Stomach (tissue), 9 donors: ENCODE data around the gene MS4A5. TPM values are rescaled to one million over a fixed set of nuclear protein-coding genes. Genes with fewer than 3 reads are reported as not detected.

ENCODE experiments used
- DNase-seq, 2 donors: peaks; one replicate each; pipeline versions ENCODE4 v3.0.0 to v3.0.0-alpha.2; 2013 to 2019
- H3K27ac ChIP-seq, 5 donors: fragments of 200-600 bp in 4 of 5; sonication (generic) in 4 of 5; one replicate each; pipeline ENCODE4 v1.5.1; 2013 to 2019; ENCODE audit warnings: mild to moderate bottlenecking in 1 of 5, moderate library complexity in 1 of 5
- H3K27me3 ChIP-seq, 3 donors: fragments of 200-600 bp; sonication (generic); one replicate each; pipeline ENCODE4 v1.5.1; 2017 to 2019; ENCODE audit warnings: mixed run types in 1 of 3
- H3K36me3 ChIP-seq, 4 donors: fragments of 200-600 bp; sonication (generic); 1 replicate in 3 of 4; 2 replicates in 1 of 4; pipeline ENCODE4 v1.5.1; 2016 to 2019
- H3K4me1 ChIP-seq, 4 donors: fragments of 200-600 bp; sonication (generic); one replicate each; pipeline ENCODE4 v1.5.1; 2016 to 2019
- H3K4me3 ChIP-seq, 4 donors: fragments of 200-600 bp; sonication (generic) in 3 of 4; one replicate each; pipeline ENCODE4 v1.5.1; 2016 to 2019; ENCODE audit warnings: mild to moderate bottlenecking in 1 of 4
- H3K9me3 ChIP-seq, 4 donors: fragments of 200-600 bp; sonication (generic); one replicate each; pipeline ENCODE4 v1.5.1; 2016 to 2019
- CTCF ChIP-seq, 7 experiments: fragments of 450-650 bp in 4 of 7; fragments of 200-600 bp in 3 of 7; sonication (generic) in 3 of 7; IDR thresholded peaks; one replicate each; pipeline ENCODE4 v1.5.1; 2016 to 2019; ENCODE audit warnings: antibody characterized with exemption in 7 of 7, control low read depth in 2 of 7, mild to moderate bottlenecking in 1 of 7
- EP300 ChIP-seq: sonication (generic); formaldehyde crosslinking; IDR thresholded peaks from one replicate; pipeline ENCODE4 v1.6.1; 2017; ENCODE audit warnings: antibody characterized with exemption
- POLR2A ChIP-seq, 4 donors: fragments of 450-650 bp; IDR thresholded peaks; one replicate each; pipeline ENCODE4 v1.6.1; 2016; ENCODE audit warnings: antibody characterized with exemption in 4 of 4, control low read depth in 2 of 4, mild to moderate bottlenecking in 1 of 4, moderate library complexity in 1 of 4
- POLR2AphosphoS5 ChIP-seq, 3 donors: sonication (generic); formaldehyde crosslinking; IDR thresholded peaks; one replicate each; pipeline ENCODE4 v1.6.1; 2016; ENCODE audit warnings: antibody characterized with exemption in 3 of 3
- WGBS, 5 donors: extraction: QIAGEN DNeasy Blood & Tissue Kit in 3 of 5; methylation state at CpG; one replicate each; pipeline versions ENCODE4 v1.1.5 to v1.1.7; 2013 to 2018; 5-methylcytosine and 5-hydroxymethylcytosine counted together
- intact Hi-C: fragments of 100-400 bp; cut with DNase I; formaldehyde crosslinking; loops from one replicate; pipeline ENCODE4 v1.15.1; 2023; ENCODE audit warnings: low total_unique reads
- polyA plus RNA-seq, 3 donors: library from polyadenylated mRNA; stranded (reverse); fragments of 200-250 nt; gene quantifications; one replicate each; pipeline ENCODE4 v1.2.3, GENCODE V29; 2013
- total RNA-seq, 5 donors: library from RNA; depleted of rRNA; stranded (reverse); fragments of >200 nt; gene quantifications; one replicate each; pipeline versions ENCODE4 v1.1.0 to v1.2.3, GENCODE V29; 2014 to 2016
- donor health status: healthy with polysubstance abuse.
- donor health status: Bipolar disorder and iron deficiency.
- donor health status: healthy.

Gene MS4A5
- total and polyA plus RNA-seq, 8 donors: not detected

GRCh38 chr11:60469723-60470122, 40.4 kb downstream of the MS4A5 start:
- H3K4me1 ChIP-seq: no peaks in the 10 kb centered on the region
- no peak overlapping the region for H3K4me3 ChIP-seq
- WGBS, 5 donors: 54 to 73% (median 66%) methylated on average over 2 of the region's 2 CpGs
- intact Hi-C loops: no loop called here
- no peak for TF ChIP-seq CTCF (IDR thresholded peaks at IDR 0.05)
- TF ChIP-seq POLR2A (IDR thresholded peaks at IDR 0.05): no peak
- TF ChIP-seq POLR2AphosphoS5 (IDR thresholded peaks at IDR 0.05): no peak
- TF ChIP-seq EP300: no peak
- DNase-seq: no peak
- no peaks in the 10 kb centered on the region for H3K9me3 ChIP-seq
- H3K36me3 ChIP-seq: no peaks in the 10 kb centered on the region
- no peak overlapping the region for H3K27ac ChIP-seq
- no peaks in the 10 kb centered on the region for H3K27me3 ChIP-seq

- H3K27me3 ChIP-seq: no peaks in the 10 kb centered on the region
- H3K4me1 ChIP-seq: no peaks in the 10 kb centered on the region
- H3K4me3 ChIP-seq: no peak overlapping the region
- intact Hi-C loops: no loop called here
- peak in 1 of 2 donors; percentile 24 for DNase-seq
- no peaks in the 10 kb centered on the region for H3K9me3 ChIP-seq
- 67 to 77% (median 72%) methylated on average over 6 of the region's 6 CpGs for whole genome bisulfite sequencing, 5 donors
- no peaks in the 10 kb centered on the region for H3K36me3 ChIP-seq
- TF ChIP-seq POLR2AphosphoS5 (IDR thresholded peaks at IDR 0.05) (no peak), CTCF (IDR thresholded peaks at IDR 0.05) (no peak), POLR2A (IDR thresholded peaks at IDR 0.05) (no peak), EP300 (no peak)
- no peak overlapping the region for H3K27ac ChIP-seq
These were observed 47.7 kb downstream of the MS4A5 start for GRCh38 chr11:60477035-60477445.

GRCh38 chr11:60482361-60482760, 53.0 kb downstream of the MS4A5 start:
- Histone ChIP-seq H3K4me1 (no peaks in the 10 kb centered on the region), H3K36me3 (no peaks in the 10 kb centered on the region), H3K4me3 (no peak overlapping the region), H3K27me3 (no peaks in the 10 kb centered on the region), H3K27ac (no peak overlapping the region), H3K9me3 (no peaks in the 10 kb centered on the region)
- TF ChIP-seq CTCF (IDR thresholded peaks at IDR 0.05) (no peak), POLR2AphosphoS5 (IDR thresholded peaks at IDR 0.05) (no peak), EP300 (no peak), POLR2A (IDR thresholded peaks at IDR 0.05) (no peak)
- intact Hi-C loops: no loop called here
- WGBS, 5 donors: 37 to 71% (median 57%) methylated on average over 2 of the region's 2 CpGs
- no peak for DNase-seq

GRCh38 chr11:60485987-60486386, 56.6 kb downstream of the MS4A5 start:
- H3K36me3 ChIP-seq: no peaks in the 10 kb centered on the region
- H3K4me1 ChIP-seq: no peaks in the 10 kb centered on the region
- H3K4me3 ChIP-seq: no peak overlapping the region
- intact Hi-C loops: no loop called here
- H3K27me3 ChIP-seq: no peaks in the 10 kb centered on the region
- 68 to 79% (median 76%) methylated on average over 5 of the region's 5 CpGs for WGBS, 5 donors
- peak; percentile 29 to 44 for DNase-seq
- H3K9me3 ChIP-seq: no peaks in the 10 kb centered on the region
- no peak for TF ChIP-seq POLR2A (IDR thresholded peaks at IDR 0.05)
- no peak for TF ChIP-seq EP300
- TF ChIP-seq CTCF (IDR thresholded peaks at IDR 0.05): peak in 4 of 7 experiments; percentile 13 to 42 (median 32)
- no peak for TF ChIP-seq POLR2AphosphoS5 (IDR thresholded peaks at IDR 0.05)
- no peak overlapping the region for H3K27ac ChIP-seq
